Dendritic cell treated with granulocyte-macrophage colony-stimulating factor and Interleukin-4, amounts not matched to agents 40 ng/mL and 50 ng/mL, for 4 days (primary cell): ENCODE results near the gene PCSK9.

Experiments
- H3K27ac Mint-ChIP-seq: one replicate; pipeline ENCODE4 v1.8.0; 2022; ENCODE audit warnings: mild to moderate bottlenecking, mixed read lengths
- H3K27me3 Mint-ChIP-seq: one replicate; pipeline ENCODE4 v1.8.0; 2022; ENCODE audit warnings: mild to moderate bottlenecking, mixed read lengths
- H3K36me3 Mint-ChIP-seq: one replicate; pipeline ENCODE4 v1.8.0; 2022; ENCODE audit warnings: low read depth, mixed read lengths
- H3K4me1 Mint-ChIP-seq: one replicate; pipeline ENCODE4 v1.8.0; 2022; ENCODE audit warnings: low read depth, mixed read lengths
- H3K4me3 Mint-ChIP-seq: one replicate; pipeline ENCODE4 v1.8.0; 2022; ENCODE audit warnings: mild to moderate bottlenecking, moderate library complexity, mixed read lengths
- H3K9me3 Mint-ChIP-seq: one replicate; pipeline ENCODE4 v1.8.0; 2022; ENCODE audit warnings: mixed read lengths
- intact Hi-C: fragments of 100-400 bp; cut with micrococcal nuclease; formaldehyde crosslinking; loops from one replicate; pipeline ENCODE4 v1.15.0; 2022

The PCSK9 gene

DNA sequence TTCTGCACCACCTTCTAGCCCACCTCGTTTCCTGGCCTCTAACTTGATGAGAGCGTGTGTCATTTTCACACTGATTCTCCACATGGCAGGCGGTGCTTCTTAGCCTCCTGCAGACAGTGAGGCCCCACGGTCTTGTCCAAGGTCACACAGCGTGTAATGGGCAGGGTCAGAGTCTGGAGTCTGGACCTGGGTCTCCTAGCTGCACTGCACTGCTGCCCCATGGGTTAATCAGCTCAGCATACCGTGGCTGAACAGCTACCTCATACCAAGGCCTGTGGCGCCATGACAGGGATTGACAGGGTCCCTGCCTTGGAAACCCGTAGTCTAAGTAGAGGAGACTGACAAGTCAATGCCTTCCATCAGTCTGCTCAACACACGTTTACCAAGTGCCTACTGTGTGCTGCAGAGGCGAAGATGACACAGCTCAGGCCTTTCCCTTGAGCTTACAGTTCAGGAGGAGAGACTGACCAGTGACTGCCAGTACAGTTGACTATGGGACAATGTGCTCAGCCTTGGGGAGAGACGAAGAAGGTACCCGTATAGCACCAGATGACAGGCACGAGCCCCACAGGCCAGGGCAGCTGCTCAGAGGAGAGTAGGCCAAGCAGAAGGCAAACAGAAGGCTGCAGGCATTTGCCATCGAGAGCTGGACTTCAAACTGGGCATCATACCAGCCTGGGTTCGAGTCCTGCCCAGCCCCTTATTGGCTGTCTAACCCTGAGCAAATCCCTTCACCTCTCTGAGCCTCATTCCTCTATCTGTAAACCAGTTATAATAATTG is 5.5 kb downstream of the PCSK9 start:
- Mint-ChIP-seq H3K36me3 (no peaks in the 10 kb centered on the region), H3K4me1 (peaks cover 6% of the 10 kb centered on the region), H3K27me3 (peaks cover 28% of the 10 kb centered on the region), H3K4me3 (no peak overlapping the region), H3K27ac (no peak overlapping the region), H3K9me3 (no peaks in the 10 kb centered on the region)
- intact Hi-C loops, result no loop called here

GRCh38 chr1:55045430-55045829 is 6.1 kb downstream of the PCSK9 start:
- intact Hi-C loops, result no loop called here
- no peaks in the 10 kb centered on the region for H3K36me3 Mint-ChIP-seq
- no peak overlapping the region for H3K27ac Mint-ChIP-seq

GRCh38 chr1:55046871-55047270 is 7.5 kb downstream of the PCSK9 start:
- H3K36me3 Mint-ChIP-seq, result no peaks in the 10 kb centered on the region
- H3K4me3 Mint-ChIP-seq, result no peak overlapping the region
- intact Hi-C loops, result no loop called here
- no peak overlapping the region for H3K27ac Mint-ChIP-seq
- H3K27me3 Mint-ChIP-seq, result peaks cover 8% of the 10 kb centered on the region
- H3K4me1 Mint-ChIP-seq, result no peaks in the 10 kb centered on the region
- no peaks in the 10 kb centered on the region for H3K9me3 Mint-ChIP-seq

More at GRCh38 chr1:55045430-55045829, 6.1 kb downstream of the PCSK9 start:
- Mint-ChIP-seq H3K4me3 (no peak overlapping the region), H3K4me1 (no peaks in the 10 kb centered on the region), H3K9me3 (no peaks in the 10 kb centered on the region), H3K27me3 (peaks cover 22% of the 10 kb centered on the region)

GRCh38 chr1:55047611-55048010 is 8.3 kb downstream of the PCSK9 start:
- H3K4me3 Mint-ChIP-seq, result no peak overlapping the region
- no peaks in the 10 kb centered on the region for H3K36me3 Mint-ChIP-seq
- H3K4me1 Mint-ChIP-seq, result no peaks in the 10 kb centered on the region
- no peak overlapping the region for H3K27ac Mint-ChIP-seq
- H3K27me3 Mint-ChIP-seq, result peaks cover 2% of the 10 kb centered on the region
- H3K9me3 Mint-ChIP-seq, result no peaks in the 10 kb centered on the region
- intact Hi-C loops, result no loop called here

- no peak overlapping the region for H3K27ac Mint-ChIP-seq
- H3K9me3 Mint-ChIP-seq, result no peaks in the 10 kb centered on the region
- no peaks in the 10 kb centered on the region for H3K36me3 Mint-ChIP-seq
- intact Hi-C loops, result no loop called here
- no peak overlapping the region for H3K4me3 Mint-ChIP-seq
- no peaks in the 10 kb centered on the region for H3K27me3 Mint-ChIP-seq
- H3K4me1 Mint-ChIP-seq, result no peaks in the 10 kb centered on the region
These were observed 9.3 kb downstream of the PCSK9 start for GRCh38 chr1:55048453-55049270.

DNA sequence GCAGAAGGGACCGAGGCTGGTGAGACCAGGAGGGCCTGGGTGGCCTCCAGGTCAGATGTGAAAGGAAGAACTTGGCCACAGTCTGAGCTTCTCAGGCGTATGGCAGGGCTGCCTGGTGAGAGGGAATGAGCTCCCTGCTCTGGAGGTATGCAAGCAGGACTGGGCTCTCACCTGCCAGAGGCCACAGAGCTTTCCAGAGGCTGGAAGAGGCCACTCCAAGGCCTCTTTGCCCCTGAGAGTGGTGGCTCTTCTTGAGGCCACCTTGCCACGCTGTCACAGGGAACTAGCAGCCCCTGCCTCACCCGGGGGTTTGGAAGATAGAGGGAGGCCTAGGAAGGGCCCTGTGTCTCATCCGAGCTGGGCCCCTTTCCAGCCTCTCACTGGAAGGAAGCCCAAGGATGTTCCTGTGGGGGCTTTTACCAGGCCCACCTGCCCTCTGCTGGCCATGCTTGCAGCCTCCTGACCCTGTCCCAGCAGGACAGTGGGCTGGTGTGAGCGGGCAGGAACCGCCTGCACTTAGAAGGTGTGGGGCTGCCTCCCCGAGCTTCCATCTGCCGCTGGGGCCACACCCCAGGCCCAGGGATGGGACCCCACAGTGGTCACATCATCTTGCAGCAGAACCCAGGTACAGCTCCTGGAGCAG is 10.0 kb downstream of the PCSK9 start:
- Mint-ChIP-seq H3K27ac (no peak overlapping the region), H3K9me3 (no peaks in the 10 kb centered on the region), H3K27me3 (no peaks in the 10 kb centered on the region), H3K4me1 (no peaks in the 10 kb centered on the region), H3K4me3 (no peak overlapping the region), H3K36me3 (no peaks in the 10 kb centered on the region)
- intact Hi-C loops, result no loop called here

DNA sequence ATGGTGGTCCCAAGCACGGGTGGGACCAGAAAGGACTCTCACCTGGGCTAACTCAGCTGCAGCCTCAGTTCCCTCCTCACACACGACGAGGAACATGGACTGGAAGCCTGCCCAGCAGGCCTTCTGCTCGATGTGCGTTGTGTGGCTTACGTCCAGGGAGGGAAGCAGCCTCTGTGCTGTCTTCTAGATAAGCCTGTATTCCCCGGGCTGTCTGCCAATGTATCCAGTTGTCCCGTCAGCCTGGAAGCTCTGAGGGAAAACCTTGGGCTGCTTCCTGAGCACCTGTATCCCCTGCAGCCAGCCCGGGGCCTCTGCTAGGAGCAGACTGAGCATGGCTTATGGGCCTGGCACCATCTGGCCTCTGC is 10.5 kb downstream of the PCSK9 start:
- H3K36me3 Mint-ChIP-seq, result no peaks in the 10 kb centered on the region
- no peaks in the 10 kb centered on the region for H3K4me1 Mint-ChIP-seq
- H3K4me3 Mint-ChIP-seq, result no peak overlapping the region
- no peaks in the 10 kb centered on the region for H3K9me3 Mint-ChIP-seq
- no peak overlapping the region for H3K27ac Mint-ChIP-seq
- H3K27me3 Mint-ChIP-seq, result no peaks in the 10 kb centered on the region
- intact Hi-C loops, result no loop called here

GRCh38 chr1:55050283-55050682 is 10.9 kb downstream of the PCSK9 start:
- no peaks in the 10 kb centered on the region for H3K27me3 Mint-ChIP-seq
- no peak overlapping the region for H3K27ac Mint-ChIP-seq
- no peaks in the 10 kb centered on the region for H3K9me3 Mint-ChIP-seq
- no peaks in the 10 kb centered on the region for H3K36me3 Mint-ChIP-seq
- H3K4me1 Mint-ChIP-seq, result no peaks in the 10 kb centered on the region
- intact Hi-C loops, result no loop called here
- no peak overlapping the region for H3K4me3 Mint-ChIP-seq

DNA sequence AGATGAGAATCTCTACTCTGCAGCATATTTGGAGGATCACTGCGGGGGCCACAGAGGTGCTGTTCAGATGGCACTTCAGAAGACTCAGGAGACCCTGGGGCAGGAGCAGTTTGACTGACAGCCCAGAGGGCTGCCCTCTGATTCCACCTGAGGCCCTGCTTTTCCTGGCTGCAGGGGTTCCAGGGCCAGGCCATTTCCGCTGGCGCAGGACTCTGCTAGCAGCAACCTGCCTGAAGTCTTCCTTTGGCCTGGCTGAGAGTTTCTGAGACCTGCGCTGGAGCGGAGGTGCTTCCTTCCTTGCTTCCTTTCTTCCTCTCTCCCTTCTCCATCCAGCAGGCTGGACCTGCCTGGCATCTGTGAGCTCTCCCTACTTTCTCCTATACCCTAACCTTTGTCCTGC is 11.8 kb downstream of the PCSK9 start:
- no peaks in the 10 kb centered on the region for H3K36me3 Mint-ChIP-seq
- no peak overlapping the region for H3K4me3 Mint-ChIP-seq

DNA sequence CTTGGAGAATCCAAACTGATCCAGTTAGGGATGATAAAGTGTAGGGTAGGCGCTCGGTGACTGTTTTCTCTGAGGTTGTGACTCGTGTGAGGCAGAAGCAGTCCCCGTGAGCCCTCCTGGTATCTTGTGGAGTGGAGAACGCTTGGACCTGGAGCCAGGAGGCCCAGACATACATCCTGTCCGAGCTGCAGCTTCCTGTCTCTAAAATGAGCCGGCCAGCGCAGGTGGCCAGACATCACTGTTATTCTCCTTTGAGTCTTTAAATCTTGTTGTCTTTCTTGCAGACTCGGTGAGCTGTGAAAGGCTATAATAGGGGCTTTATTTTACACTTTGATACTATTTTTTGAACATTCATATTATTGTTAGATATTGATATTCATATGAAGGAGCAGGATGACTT is 12.3 kb downstream of the PCSK9 start:
- Mint-ChIP-seq H3K36me3 (no peaks in the 10 kb centered on the region), H3K27ac (no peak overlapping the region), H3K4me1 (no peaks in the 10 kb centered on the region), H3K4me3 (no peak overlapping the region), H3K9me3 (no peaks in the 10 kb centered on the region), H3K27me3 (no peaks in the 10 kb centered on the region)
- intact Hi-C loops, result no loop called here

More for the DNA sequence above, 11.8 kb downstream of the PCSK9 start:
- H3K27ac Mint-ChIP-seq, result no peak overlapping the region
- H3K4me1 Mint-ChIP-seq, result no peaks in the 10 kb centered on the region
- no peaks in the 10 kb centered on the region for H3K27me3 Mint-ChIP-seq
- intact Hi-C loops, result no loop called here
- no peaks in the 10 kb centered on the region for H3K9me3 Mint-ChIP-seq

DNA sequence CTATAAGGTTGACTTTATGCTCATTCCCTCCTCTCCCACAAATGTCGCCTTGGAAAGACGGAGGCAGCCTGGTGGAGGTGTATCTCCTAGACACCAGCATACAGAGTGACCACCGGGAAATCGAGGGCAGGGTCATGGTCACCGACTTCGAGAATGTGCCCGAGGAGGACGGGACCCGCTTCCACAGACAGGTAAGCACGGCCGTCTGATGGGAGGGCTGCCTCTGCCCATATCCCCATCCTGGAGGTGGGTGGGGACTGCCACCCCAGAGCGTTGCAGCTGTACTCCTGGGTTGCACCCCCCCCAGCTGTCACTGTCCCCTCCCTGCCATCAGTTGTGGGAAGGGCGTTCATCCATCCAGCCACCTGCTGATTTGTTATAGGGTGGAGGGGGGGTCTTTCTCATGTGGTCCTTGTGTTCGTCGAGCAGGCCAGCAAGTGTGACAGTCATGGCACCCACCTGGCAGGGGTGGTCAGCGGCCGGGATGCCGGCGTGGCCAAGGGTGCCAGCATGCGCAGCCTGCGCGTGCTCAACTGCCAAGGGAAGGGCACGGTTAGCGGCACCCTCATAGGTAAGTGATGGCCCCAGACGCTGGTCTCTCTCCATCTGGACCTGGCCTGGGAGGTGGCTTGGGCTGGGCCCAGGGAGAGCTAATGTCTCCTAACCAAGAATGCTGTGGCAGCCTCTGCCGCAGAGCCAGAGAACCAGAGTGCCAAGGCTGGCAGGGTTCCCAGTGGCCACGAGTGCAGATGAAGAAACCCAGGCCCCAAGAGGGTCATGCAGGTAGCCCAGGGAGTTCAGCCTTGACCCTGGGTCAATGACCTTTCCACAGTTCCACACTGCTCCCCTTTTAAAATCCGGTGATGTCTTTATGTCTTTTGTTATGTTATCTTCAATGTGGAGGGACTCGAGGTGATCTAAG is 13.1 kb downstream of the PCSK9 start:
- no peaks in the 10 kb centered on the region for H3K27me3 Mint-ChIP-seq
- no peak overlapping the region for H3K4me3 Mint-ChIP-seq
- no peak overlapping the region for H3K27ac Mint-ChIP-seq
- no peaks in the 10 kb centered on the region for H3K36me3 Mint-ChIP-seq
- H3K9me3 Mint-ChIP-seq, result no peaks in the 10 kb centered on the region
- no peaks in the 10 kb centered on the region for H3K4me1 Mint-ChIP-seq
- intact Hi-C loops, result no loop called here

DNA sequence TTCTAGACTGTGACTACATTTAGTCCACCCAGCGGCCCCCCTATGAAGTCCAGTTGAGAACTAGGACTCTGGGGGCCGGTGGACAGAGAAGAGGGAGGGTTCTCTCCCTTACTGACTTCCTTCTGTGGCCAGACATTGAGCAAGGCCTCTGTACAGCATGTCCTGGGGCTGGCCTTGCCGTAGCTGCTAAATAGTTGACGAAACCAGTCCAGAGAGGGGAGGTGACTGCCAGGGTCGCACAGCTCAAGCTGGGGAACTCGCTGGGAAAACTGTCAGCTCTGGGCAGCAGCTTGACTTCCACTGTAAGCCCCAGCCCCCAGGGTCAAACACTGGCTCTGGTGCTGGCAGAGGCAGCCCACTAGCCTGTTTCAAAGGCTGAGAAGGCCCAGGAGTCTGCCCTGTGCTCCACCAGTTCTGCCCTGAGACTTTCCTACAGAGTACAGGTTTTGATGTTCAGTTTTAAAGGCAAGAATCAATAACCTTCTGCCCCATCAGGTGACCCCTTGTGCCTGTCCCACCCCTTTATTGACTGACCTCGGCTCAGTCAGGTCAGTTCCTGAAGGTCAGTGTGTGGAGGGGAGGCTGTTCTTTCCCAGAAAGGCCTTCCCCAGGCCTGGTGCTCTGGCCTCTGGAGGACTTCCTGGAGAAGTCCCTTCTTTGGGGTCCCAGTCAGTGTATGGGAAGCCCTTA is 14.1 kb downstream of the PCSK9 start:
- intact Hi-C loops, result no loop called here
- no peak overlapping the region for H3K4me3 Mint-ChIP-seq
- no peaks in the 10 kb centered on the region for H3K4me1 Mint-ChIP-seq
- no peak overlapping the region for H3K27ac Mint-ChIP-seq
- H3K27me3 Mint-ChIP-seq, result no peaks in the 10 kb centered on the region
- H3K36me3 Mint-ChIP-seq, result no peaks in the 10 kb centered on the region
- no peaks in the 10 kb centered on the region for H3K9me3 Mint-ChIP-seq

DNA sequence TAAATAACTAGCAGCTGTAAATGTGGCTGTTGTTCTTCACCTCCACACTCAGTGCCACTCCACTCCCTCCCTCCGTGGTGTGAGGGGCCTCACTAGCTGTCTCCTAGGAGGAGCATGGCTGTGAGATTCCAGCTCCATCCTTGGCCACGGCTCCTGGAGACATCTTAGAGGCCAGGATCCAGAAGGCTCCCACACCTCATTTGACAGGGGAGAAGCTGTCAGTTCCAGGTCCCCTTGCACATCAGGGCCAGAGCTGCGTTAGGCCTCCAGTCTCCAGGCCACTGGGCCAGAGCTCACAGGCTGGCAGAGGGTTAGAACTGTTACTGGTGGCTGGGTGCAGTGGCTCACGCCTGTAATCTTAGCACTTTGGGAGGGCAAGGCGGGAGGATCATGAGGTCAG is 15.0 kb downstream of the PCSK9 start:
- H3K27ac Mint-ChIP-seq, result no peak overlapping the region
- no peak overlapping the region for H3K4me3 Mint-ChIP-seq
- H3K4me1 Mint-ChIP-seq, result no peaks in the 10 kb centered on the region
- H3K36me3 Mint-ChIP-seq, result no peaks in the 10 kb centered on the region
- H3K9me3 Mint-ChIP-seq, result no peaks in the 10 kb centered on the region
- intact Hi-C loops, result no loop called here
- H3K27me3 Mint-ChIP-seq, result no peaks in the 10 kb centered on the region
